Measurements from ENCODE around the gene POLK. TPM values are rescaled to one million over a fixed set of nuclear protein-coding genes. Genes with fewer than 3 reads are reported as not detected.

Gene POLK
- total RNA-seq, 2 donors from 2014 or later, result 11.3 to 14.8 TPM

- Mint-ChIP-seq H3K4me1 (peaks cover 15% of the 10 kb centered on the region), H3K27me3 (ENCODE audit: insufficient read depth) (peaks cover 1% of the 10 kb centered on the region), H3K27ac (no peak overlapping the region), H3K9me3 (no peaks in the 10 kb centered on the region), H3K4me3 (no peak overlapping the region), H3K36me3 (ENCODE audit: low read depth) (peaks cover 10% of the 10 kb centered on the region)
- Histone ChIP-seq H3K36me3 (ENCODE audit: control insufficient read depth, insufficient read depth, low read length) (peaks cover 8% of the 10 kb centered on the region), H3K4me1 (ENCODE audit: control insufficient read depth, insufficient read depth, low read length) (peaks cover 3% of the 10 kb centered on the region), H3K9me3 (ENCODE audit: control insufficient read depth, low read length) (no peaks in the 10 kb centered on the region), H3K9ac (ENCODE audit: extremely low read depth, low read length, poor library complexity, severe bottlenecking) (no peak overlapping the region), H3K4me3 (ENCODE audit: low read length) (no peak overlapping the region), H3K27ac (ENCODE audit: low read depth, low read length) (no peak overlapping the region), H3K27me3 (ENCODE audit: control insufficient read depth, insufficient read depth, low read length, poor library complexity, severe bottlenecking) (no peaks in the 10 kb centered on the region)
- TF ChIP-seq, protein P1, sequence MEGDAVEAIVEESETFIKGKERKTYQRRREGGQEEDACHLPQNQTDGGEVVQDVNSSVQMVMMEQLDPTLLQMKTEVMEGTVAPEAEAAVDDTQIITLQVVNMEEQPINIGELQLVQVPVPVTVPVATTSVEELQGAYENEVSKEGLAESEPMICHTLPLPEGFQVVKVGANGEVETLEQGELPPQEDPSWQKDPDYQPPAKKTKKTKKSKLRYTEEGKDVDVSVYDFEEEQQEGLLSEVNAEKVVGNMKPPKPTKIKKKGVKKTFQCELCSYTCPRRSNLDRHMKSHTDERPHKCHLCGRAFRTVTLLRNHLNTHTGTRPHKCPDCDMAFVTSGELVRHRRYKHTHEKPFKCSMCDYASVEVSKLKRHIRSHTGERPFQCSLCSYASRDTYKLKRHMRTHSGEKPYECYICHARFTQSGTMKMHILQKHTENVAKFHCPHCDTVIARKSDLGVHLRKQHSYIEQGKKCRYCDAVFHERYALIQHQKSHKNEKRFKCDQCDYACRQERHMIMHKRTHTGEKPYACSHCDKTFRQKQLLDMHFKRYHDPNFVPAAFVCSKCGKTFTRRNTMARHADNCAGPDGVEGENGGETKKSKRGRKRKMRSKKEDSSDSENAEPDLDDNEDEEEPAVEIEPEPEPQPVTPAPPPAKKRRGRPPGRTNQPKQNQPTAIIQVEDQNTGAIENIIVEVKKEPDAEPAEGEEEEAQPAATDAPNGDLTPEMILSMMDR (conservative IDR thresholded peaks at IDR 0.05), result no peak
- DNase-seq, result no peak
These were observed 88.8 kb downstream of the POLK start for GRCh38 chr5:75600535-75600934.

GRCh38 chr5:75601567-75601966, 89.9 kb downstream of the POLK start:
- H3K27ac Mint-ChIP-seq, result no peak overlapping the region

GRCh38 chr5:75601996-75602395, 90.3 kb downstream of the POLK start:
- Mint-ChIP-seq H3K36me3 (ENCODE audit: low read depth) (peaks cover 10% of the 10 kb centered on the region), H3K9me3 (no peaks in the 10 kb centered on the region), H3K4me1 (peaks cover 20% of the 10 kb centered on the region), H3K27me3 (ENCODE audit: insufficient read depth) (peaks cover 1% of the 10 kb centered on the region), H3K27ac (no peak overlapping the region), H3K4me3 (no peak overlapping the region)
- Histone ChIP-seq H3K36me3 (ENCODE audit: control insufficient read depth, insufficient read depth, low read length) (peaks cover 3% of the 10 kb centered on the region), H3K4me3 (ENCODE audit: low read length) (no peak overlapping the region), H3K27me3 (ENCODE audit: control insufficient read depth, insufficient read depth, low read length, poor library complexity, severe bottlenecking) (no peaks in the 10 kb centered on the region), H3K9ac (ENCODE audit: extremely low read depth, low read length, poor library complexity, severe bottlenecking) (no peak overlapping the region), H3K9me3 (ENCODE audit: control insufficient read depth, low read length) (no peaks in the 10 kb centered on the region), H3K27ac (ENCODE audit: low read depth, low read length) (no peak overlapping the region), H3K4me1 (ENCODE audit: control insufficient read depth, insufficient read depth, low read length) (no peaks in the 10 kb centered on the region)
- 88 to 100% methylated on average over 1 to 3 of the region's 3 CpGs for WGBS, 2 experiments (ENCODE audit: insufficient coverage in 1 of 2, insufficient read length in 1 of 2)
- DNase-seq, result no peak
- TF ChIP-seq, protein P1 (conservative IDR thresholded peaks at IDR 0.05), result no peak

More at GRCh38 chr5:75601567-75601966, 89.9 kb downstream of the POLK start:
- H3K4me1 ChIP-seq (ENCODE audit: control insufficient read depth, insufficient read depth, low read length), result no peaks in the 10 kb centered on the region
- no peak overlapping the region for H3K4me3 Mint-ChIP-seq
- no peak overlapping the region for H3K9ac ChIP-seq (ENCODE audit: extremely low read depth, low read length, poor library complexity, severe bottlenecking)
- TF ChIP-seq, protein P1 (conservative IDR thresholded peaks at IDR 0.05), result no peak
- H3K27ac ChIP-seq (ENCODE audit: low read depth, low read length), result no peak overlapping the region
- no peaks in the 10 kb centered on the region for H3K9me3 Mint-ChIP-seq
- H3K36me3 ChIP-seq (ENCODE audit: control insufficient read depth, insufficient read depth, low read length), result peaks cover 7% of the 10 kb centered on the region
- H3K4me1 Mint-ChIP-seq, result peaks cover 17% of the 10 kb centered on the region
- H3K4me3 ChIP-seq (ENCODE audit: low read length), result no peak overlapping the region
- peaks cover 1% of the 10 kb centered on the region for H3K27me3 Mint-ChIP-seq (ENCODE audit: insufficient read depth)
- peaks cover 10% of the 10 kb centered on the region for H3K36me3 Mint-ChIP-seq (ENCODE audit: low read depth)
- WGBS, 2 experiments (ENCODE audit: insufficient coverage in 1 of 2, insufficient read length in 1 of 2), result 92 to 100% methylated on average over 1 of the region's 1 CpG
- H3K27me3 ChIP-seq (ENCODE audit: control insufficient read depth, insufficient read depth, low read length, poor library complexity, severe bottlenecking), result no peaks in the 10 kb centered on the region
- no peak for DNase-seq
- H3K9me3 ChIP-seq (ENCODE audit: control insufficient read depth, low read length), result no peaks in the 10 kb centered on the region
